Measurements from ENCODE around the gene IL3. TPM values are rescaled to one million over a fixed set of nuclear protein-coding genes. Genes with fewer than 3 reads are reported as not detected.

The IL3 gene, protein sequence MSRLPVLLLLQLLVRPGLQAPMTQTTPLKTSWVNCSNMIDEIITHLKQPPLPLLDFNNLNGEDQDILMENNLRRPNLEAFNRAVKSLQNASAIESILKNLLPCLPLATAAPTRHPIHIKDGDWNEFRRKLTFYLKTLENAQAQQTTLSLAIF
- total RNA-seq, result not detected in 2 replicates

GRCh38 chr5:132060501-132061161, at the start of gene IL3:
Gene IL3, plus strand, starts transcription at chr5:132060655. Its CDS starts 52 bp downstream, at chr5:132060707.

GRCh38 chr5:132011622-132012343, 48.7 kb upstream of the IL3 start, which contains the start of gene ACSL6:
Gene ACSL6, minus strand, starts transcription at chr5:132011658. Its CDS starts 105 bp downstream, at chr5:132011553.

DNA sequence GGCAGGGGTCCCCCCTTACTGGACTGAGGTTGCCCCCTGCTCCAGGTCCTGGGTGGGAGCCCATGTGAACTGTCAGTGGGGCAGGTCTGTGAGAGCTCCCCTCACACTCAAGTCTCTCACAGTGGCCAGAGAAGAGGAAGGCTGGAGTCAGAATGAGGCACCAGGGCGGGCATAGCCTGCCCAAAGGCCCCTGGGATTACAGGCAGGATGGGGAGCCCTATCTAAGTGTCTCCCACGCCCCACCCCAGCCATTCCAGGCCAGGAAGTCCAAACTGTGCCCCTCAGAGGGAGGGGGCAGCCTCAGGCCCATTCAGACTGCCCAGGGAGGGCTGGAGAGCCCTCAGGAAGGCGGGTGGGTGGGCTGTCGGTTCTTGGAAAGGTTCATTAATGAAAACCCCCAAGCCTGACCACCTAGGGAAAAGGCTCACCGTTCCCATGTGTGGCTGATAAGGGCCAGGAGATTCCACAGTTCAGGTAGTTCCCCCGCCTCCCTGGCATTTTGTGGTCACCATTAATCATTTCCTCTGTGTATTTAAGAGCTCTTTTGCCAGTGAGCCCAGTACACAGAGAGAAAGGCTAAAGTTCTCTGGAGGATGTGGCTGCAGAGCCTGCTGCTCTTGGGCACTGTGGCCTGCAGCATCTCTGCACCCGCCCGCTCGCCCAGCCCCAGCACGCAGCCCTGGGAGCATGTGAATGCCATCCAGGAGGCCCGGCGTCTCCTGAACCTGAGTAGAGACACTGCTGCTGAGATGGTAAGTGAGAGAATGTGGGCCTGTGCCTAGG, 13.0 kb downstream of the IL3 start, which contains the start of gene CSF2:
Gene CSF2, plus strand, starts transcription at position 559 of the 783 bp plus-strand sequence. Its CDS starts 35 bp downstream, at position 594.

Small RNAs within 50 kb of the gene (small RNA-seq; reads per million reads assigned to genes)
- not detected for gene RF00285

Other genes starting within 250 kb of the IL3 start
- not detected in 2 replicates for gene MEIKIN, start 115.0 kb upstream of the IL3 start, total RNA-seq
- gene ACSL6, start 49.0 kb upstream of the IL3 start, total RNA-seq, result not detected in 2 replicates
- 0.86 TPM in 1 of 2 replicates, not detected in the other for gene CSF2, start 13.1 kb downstream of the IL3 start, total RNA-seq
- 42.8 and 68.3 TPM in 2 replicates for gene P4HA2, start 167.2 kb downstream of the IL3 start, total RNA-seq
- gene PDLIM4, start 197.0 kb downstream of the IL3 start, total RNA-seq, result 47.4 and 56.8 TPM in 2 replicates
- gene SLC22A4, start 233.7 kb downstream of the IL3 start, total RNA-seq, result 4.9 and 5.0 TPM in 2 replicates

All from vein endothelial cell (primary cell).